ENCODE results near the gene ZNF774.
"Not testable (repeated sequence)": the region's sequence is repeated elsewhere in the genome, so short reads cannot be mapped to it uniquely, and the experiment has no call there.

Gene ZNF774

GRCh38 chr15:90407336-90407735 is 55.3 kb downstream of the ZNF774 start:
- H3F3A ChIP-seq (ENCODE audit: insufficient read depth, low read length), result no peaks in the 10 kb centered on the region; the same call in 1 of the 2 replicates
- H3K4me2 ChIP-seq (ENCODE audit: low read length), result no peak overlapping the region
- H3K9me2 ChIP-seq (ENCODE audit: low read depth, low read length), result no peaks in the 10 kb centered on the region
- no peak overlapping the region for H2AFZ ChIP-seq (ENCODE audit: low read length)
- H3K27me3 ChIP-seq (ENCODE audit: insufficient read depth, low read length), result no peaks in the 10 kb centered on the region
- H4K20me1 ChIP-seq (ENCODE audit: insufficient read depth, low read length), result no peaks in the 10 kb centered on the region
- H3K27ac ChIP-seq (ENCODE audit: low read depth, low read length, poor library complexity, severe bottlenecking), result no peak overlapping the region
- no peak overlapping the region for H3K9ac ChIP-seq (ENCODE audit: low read length)
- peaks cover 8% of the 10 kb centered on the region for H3K4me1 ChIP-seq (ENCODE audit: insufficient read depth, low read length, severe bottlenecking)
- H3K36me3 ChIP-seq (ENCODE audit: insufficient read depth, low read length), result peaks cover 10% of the 10 kb centered on the region; the same call in 1 of the 2 replicates
- no peak overlapping the region for H3K4me3 ChIP-seq (ENCODE audit: low read depth, low read length, poor library complexity, severe bottlenecking)
- H3K79me2 ChIP-seq (ENCODE audit: insufficient read depth, low read length), result peaks cover 78% of the 10 kb centered on the region
- no peak for TF ChIP-seq CTCF (IDR thresholded peaks at IDR 0.05; ENCODE audit: low read length)
- TF ChIP-seq EZH2 (IDR thresholded peaks at IDR 0.05; ENCODE audit: borderline replicate concordance, low read length), result no peak
- H3K9me3 ChIP-seq (ENCODE audit: low read length), result no peaks in the 10 kb centered on the region

GRCh38 chr15:90407871-90408317 is 55.8 kb downstream of the ZNF774 start:
- peaks cover 10% of the 10 kb centered on the region; the same call in 1 of the 2 replicates for H3K36me3 ChIP-seq (ENCODE audit: insufficient read depth, low read length)
- no peaks in the 10 kb centered on the region; the same call in 1 of the 2 replicates for H3F3A ChIP-seq (ENCODE audit: insufficient read depth, low read length)
- no peak overlapping the region for H3K4me3 ChIP-seq (ENCODE audit: low read depth, low read length, poor library complexity, severe bottlenecking)
- no peak overlapping the region for H3K9ac ChIP-seq (ENCODE audit: low read length)
- H3K4me1 ChIP-seq (ENCODE audit: insufficient read depth, low read length, severe bottlenecking), result peaks cover 10% of the 10 kb centered on the region
- H2AFZ ChIP-seq (ENCODE audit: low read length), result no peak overlapping the region
- no peaks in the 10 kb centered on the region for H3K9me2 ChIP-seq (ENCODE audit: low read depth, low read length)
- H4K20me1 ChIP-seq (ENCODE audit: insufficient read depth, low read length), result no peaks in the 10 kb centered on the region
- H3K27me3 ChIP-seq (ENCODE audit: insufficient read depth, low read length), result no peaks in the 10 kb centered on the region
- H3K79me2 ChIP-seq (ENCODE audit: insufficient read depth, low read length), result peaks cover 76% of the 10 kb centered on the region
- no peak for TF ChIP-seq EZH2 (IDR thresholded peaks at IDR 0.05; ENCODE audit: borderline replicate concordance, low read length)
- TF ChIP-seq CTCF (IDR thresholded peaks at IDR 0.05; ENCODE audit: low read length), result no peak
- H3K9me3 ChIP-seq (ENCODE audit: low read length), result no peaks in the 10 kb centered on the region
- no peak overlapping the region for H3K4me2 ChIP-seq (ENCODE audit: low read length)
- H3K27ac ChIP-seq (ENCODE audit: low read depth, low read length, poor library complexity, severe bottlenecking), result no peak overlapping the region

GRCh38 chr15:90408657-90409056 is 56.6 kb downstream of the ZNF774 start:
- H3K9me2 ChIP-seq (ENCODE audit: low read depth, low read length), result no peaks in the 10 kb centered on the region
- no peak overlapping the region for H3K4me3 ChIP-seq (ENCODE audit: low read depth, low read length, poor library complexity, severe bottlenecking)
- peaks cover 7% of the 10 kb centered on the region; the same call in 1 of the 2 replicates for H3K36me3 ChIP-seq (ENCODE audit: insufficient read depth, low read length)
- H3K4me2 ChIP-seq (ENCODE audit: low read length), result no peak overlapping the region
- TF ChIP-seq EZH2 (IDR thresholded peaks at IDR 0.05; ENCODE audit: borderline replicate concordance, low read length), result no peak
- TF ChIP-seq CTCF (IDR thresholded peaks at IDR 0.05; ENCODE audit: low read length), result no peak
- H3K9me3 ChIP-seq (ENCODE audit: low read length), result no peaks in the 10 kb centered on the region
- H3K4me1 ChIP-seq (ENCODE audit: insufficient read depth, low read length, severe bottlenecking), result peaks cover 16% of the 10 kb centered on the region
- H3K9ac ChIP-seq (ENCODE audit: low read length), result no peak overlapping the region
- H3K27me3 ChIP-seq (ENCODE audit: insufficient read depth, low read length), result no peaks in the 10 kb centered on the region
- no peaks in the 10 kb centered on the region for H4K20me1 ChIP-seq (ENCODE audit: insufficient read depth, low read length)
- no peak overlapping the region for H2AFZ ChIP-seq (ENCODE audit: low read length)
- H3K79me2 ChIP-seq (ENCODE audit: insufficient read depth, low read length), result peaks cover 76% of the 10 kb centered on the region
- no peak overlapping the region for H3K27ac ChIP-seq (ENCODE audit: low read depth, low read length, poor library complexity, severe bottlenecking)
- H3F3A ChIP-seq (ENCODE audit: insufficient read depth, low read length), result no peaks in the 10 kb centered on the region; the same call in 1 of the 2 replicates

GRCh38 chr15:90409587-90409986 is 57.5 kb downstream of the ZNF774 start:
- not testable (repeated sequence) for H2AFZ ChIP-seq (ENCODE audit: low read length); H3K4me2 ChIP-seq (ENCODE audit: low read length); H3K36me3 ChIP-seq (ENCODE audit: insufficient read depth, low read length); H3K9ac ChIP-seq (ENCODE audit: low read length); H3K27ac ChIP-seq (ENCODE audit: low read depth, low read length, poor library complexity, severe bottlenecking); H4K20me1 ChIP-seq (ENCODE audit: insufficient read depth, low read length); H3K9me3 ChIP-seq (ENCODE audit: low read length); H3F3A ChIP-seq (ENCODE audit: insufficient read depth, low read length); H3K9me2 ChIP-seq (ENCODE audit: low read depth, low read length); H3K4me3 ChIP-seq (ENCODE audit: low read depth, low read length, poor library complexity, severe bottlenecking); H3K27me3 ChIP-seq (ENCODE audit: insufficient read depth, low read length)
- Histone ChIP-seq H3K4me1 (ENCODE audit: insufficient read depth, low read length, severe bottlenecking) (peaks cover 16% of the 10 kb centered on the region), H3K79me2 (ENCODE audit: insufficient read depth, low read length) (peaks cover 73% of the 10 kb centered on the region)

GRCh38 chr15:90410316-90410715 is 58.2 kb downstream of the ZNF774 start:
- peaks cover 73% of the 10 kb centered on the region for H3K79me2 ChIP-seq (ENCODE audit: insufficient read depth, low read length)
- H3K4me2 ChIP-seq (ENCODE audit: low read length), result not testable (repeated sequence)

More at GRCh38 chr15:90410316-90410715, 58.2 kb downstream of the ZNF774 start:
- H3K9me2 ChIP-seq (ENCODE audit: low read depth, low read length); H3K9ac ChIP-seq (ENCODE audit: low read length); H2AFZ ChIP-seq (ENCODE audit: low read length); H3K27ac ChIP-seq (ENCODE audit: low read depth, low read length, poor library complexity, severe bottlenecking); H3K36me3 ChIP-seq (ENCODE audit: insufficient read depth, low read length); H3F3A ChIP-seq (ENCODE audit: insufficient read depth, low read length); H4K20me1 ChIP-seq (ENCODE audit: insufficient read depth, low read length); H3K9me3 ChIP-seq (ENCODE audit: low read length); H3K4me3 ChIP-seq (ENCODE audit: low read depth, low read length, poor library complexity, severe bottlenecking); H3K27me3 ChIP-seq (ENCODE audit: insufficient read depth, low read length): not testable (repeated sequence)
- peaks cover 16% of the 10 kb centered on the region for H3K4me1 ChIP-seq (ENCODE audit: insufficient read depth, low read length, severe bottlenecking)
